Kidney (tissue), 14 donors: ENCODE data around the gene NCOA4. TPM values are rescaled to one million over a fixed set of nuclear protein-coding genes. Genes with fewer than 3 reads are reported as not detected.

Source experiments
- DNase-seq, 5 donors: peaks; one replicate each; pipeline ENCODE4 v3.0.0-alpha.2; 2013 to 2020
- FAIRE-seq: peaks from 2 replicates; lab custom pipeline; 2012; peaks lifted over from hg19 to GRCh38; lab: Jason Lieb, UNC
- H3K27ac ChIP-seq, 2 donors: one replicate each; pipeline ENCODE4 v1.7.0; 2013; ENCODE audit warnings: low read depth in 2 of 2, low read length in 2 of 2, inconsistent platforms in 1 of 2
- H3K27me3 ChIP-seq: one replicate; pipeline ENCODE4 v1.7.1; 2013; ENCODE audit warnings: low read length, inconsistent platforms; ENCODE audit not compliant: control insufficient read depth, insufficient read depth
- H3K36me3 ChIP-seq, 3 donors: one replicate each; pipeline versions ENCODE4 v1.7.0 to v1.7.1; 2013; ENCODE audit warnings: low read length in 3 of 3, control low read depth in 1 of 3, inconsistent platforms in 1 of 3; ENCODE audit not compliant: insufficient read depth in 3 of 3, control insufficient read depth in 2 of 3
- H3K4me1 ChIP-seq, 3 donors: one replicate each; pipeline versions ENCODE4 v1.7.0 to v1.7.1; 2013; ENCODE audit warnings: low read length in 3 of 3, inconsistent platforms in 1 of 3, low read depth in 1 of 3; ENCODE audit not compliant: control insufficient read depth in 2 of 3, insufficient read depth in 2 of 3
- H3K4me3 ChIP-seq, 3 donors: one replicate each; pipeline versions ENCODE4 v1.7.0 to v1.8.1; 2013; ENCODE audit warnings: low read length in 3 of 3, control low read depth in 1 of 3, inconsistent platforms in 1 of 3
- H3K9ac ChIP-seq, 3 donors: one replicate each; pipeline versions ENCODE4 v1.7.0 to v1.7.1; 2013; ENCODE audit warnings: low read length in 3 of 3, control low read depth in 1 of 3, inconsistent platforms in 1 of 3
- H3K9me3 ChIP-seq, 3 donors: one replicate each; pipeline versions ENCODE4 v1.7.0 to v1.7.1; 2013; ENCODE audit warnings: low read length in 3 of 3, control low read depth in 1 of 3, inconsistent platforms in 1 of 3; ENCODE audit not compliant: control insufficient read depth in 2 of 3, insufficient read depth in 1 of 3
- CTCF ChIP-seq: IDR thresholded peaks from 3 replicates; pipeline ENCODE4 v1.5.1; 2012; ENCODE audit warnings: mild to moderate bottlenecking, moderate library complexity, borderline replicate concordance; ENCODE audit not compliant: insufficient read depth; ENCODE audit errors: extremely low read depth
- intact Hi-C: fragments of 100-400 bp; cut with DNase I; formaldehyde crosslinking; loops from one replicate; pipeline ENCODE4 v1.11.1; 2022
- polyA plus RNA-seq: library from polyadenylated mRNA; stranded (reverse); fragments of 350-450 nt; fragmentation: Illumina TruSeq; extraction: RNeasy Lipid Tissue Mini Kit (QIAGEN cat#74804); gene quantifications from one replicate; pipeline ENCODE4 v1.2.3, GENCODE V29; 2014; ENCODE audit warnings: low read depth, low replicate concordance; ENCODE audit not compliant: insufficient read depth
- total RNA-seq: library from RNA; stranded (reverse); fragmentation: NEBNext Ultra II Directional; extraction: Animal tissue kit (Norgen Biotek cat#: 25700); gene quantifications from one replicate; pipeline ENCODE4 v1.2.1, GENCODE V29; 2021
- donor health status: control.
- donor health status: control.
- donor health status: control.
- donor health status: control.
- donor health status: control.
- donor health status: DM: yes; HTN: yes; CAD: no.
- donor health status: Normal renal cell carcinoma (clear cell type).

The NCOA4 gene
- total and polyA plus RNA-seq, 2 donors from 2014 or later, result 83.7 to 133 TPM

GRCh38 chr10:46046261-46046660, 15.8 kb upstream of the NCOA4 start, which contains the start of gene MSMB:
Gene MSMB (minus strand): TSS chr10:46046269. CDS start chr10:46046237, 32 bp downstream.
- Histone ChIP-seq H3K27ac (no peak within 1 kb of the TSS), H3K9ac (no peak within 1 kb of the TSS), H3K9me3 (no peaks in the 10 kb centered on the region), H3K4me1 (no peaks in the 10 kb centered on the region), H3K4me3 (no peak within 1 kb of the TSS), H3K27me3 (no peaks in the 10 kb centered on the region), H3K36me3 (no peaks in the 10 kb centered on the region)
- FAIRE-seq, result no peak
- DNase-seq, result no peak
- intact Hi-C loops, result no loop called here
- no peak for TF ChIP-seq CTCF

- FAIRE-seq, result no peak
- H3K27ac ChIP-seq, result no peak overlapping the region
- H3K36me3 ChIP-seq, result no peaks in the 10 kb centered on the region
- intact Hi-C loops, result no loop called here
- TF ChIP-seq CTCF, result no peak
- no peaks in the 10 kb centered on the region for H3K27me3 ChIP-seq
- no peaks in the 10 kb centered on the region for H3K9me3 ChIP-seq
- H3K9ac ChIP-seq, result no peak overlapping the region
- DNase-seq, result no peak
- H3K4me1 ChIP-seq, result no peaks in the 10 kb centered on the region
- no peak overlapping the region for H3K4me3 ChIP-seq
Observed at GRCh38 chr10:46042527-46042926, 12.1 kb upstream of the NCOA4 start.

- H3K9me3 ChIP-seq, result no peaks in the 10 kb centered on the region
- intact Hi-C loops, result no loop called here
- no peaks in the 10 kb centered on the region for H3K27me3 ChIP-seq
- H3K36me3 ChIP-seq, result no peaks in the 10 kb centered on the region
- no peaks in the 10 kb centered on the region for H3K4me1 ChIP-seq
- H3K4me3 ChIP-seq, result no peak overlapping the region
- FAIRE-seq (no peak), DNase-seq (no peak)
- no peak overlapping the region for H3K27ac ChIP-seq
- no peak overlapping the region for H3K9ac ChIP-seq
- no peak for TF ChIP-seq CTCF
Observed at GRCh38 chr10:46040004-46040403, 9.6 kb upstream of the NCOA4 start.
